BLaER1 treated with 17β-estradiol and CSF1 and Interleukin-3, amounts not matched to agents 10 nM and 100 nM (cell line): Measurements from ENCODE around the gene ZNF221.

Source experiments
- H3K27ac ChIP-seq, 11 experiments: shearing (Covaris generic); formaldehyde crosslinking; 2 replicates each; pipeline ENCODE4 v1.8.1; 2022
- H3K27me3 ChIP-seq, 11 experiments: shearing (Covaris generic); formaldehyde crosslinking; 2 replicates each; pipeline ENCODE4 v1.8.1; 2022
- H3K36me3 ChIP-seq, 11 experiments: shearing (Covaris generic); formaldehyde crosslinking; 2 replicates each; pipeline ENCODE4 v1.8.1; 2022
- H3K4me1 ChIP-seq, 10 experiments: shearing (Covaris generic); formaldehyde crosslinking; 2 replicates each; pipeline ENCODE4 v1.8.1; 2022
- H3K4me2 ChIP-seq, 11 experiments: shearing (Covaris generic); formaldehyde crosslinking; 2 replicates each; pipeline ENCODE4 v1.8.1; 2022
- H3K4me3 ChIP-seq, 10 experiments: shearing (Covaris generic); formaldehyde crosslinking; 2 replicates each; pipeline ENCODE4 v1.8.1; 2022
- H3K9ac ChIP-seq, 11 experiments: shearing (Covaris generic); formaldehyde crosslinking; 2 replicates each; pipeline ENCODE4 v1.8.1; 2022
- H3K9me3 ChIP-seq, 11 experiments: shearing (Covaris generic); formaldehyde crosslinking; replicated peaks in 1 of 11; 2 replicates each; pipeline ENCODE4 v1.8.1; 2022
- H4K20me1 ChIP-seq, 11 experiments: shearing (Covaris generic); formaldehyde crosslinking; 2 replicates each; pipeline ENCODE4 v1.8.1; 2022
- Cebpa-rat ChIP-seq, 11 experiments: shearing (Covaris generic); IDR thresholded peaks; 2 replicates each; pipeline ENCODE4 v1.8.1; 2022

Gene ZNF221

DNA sequence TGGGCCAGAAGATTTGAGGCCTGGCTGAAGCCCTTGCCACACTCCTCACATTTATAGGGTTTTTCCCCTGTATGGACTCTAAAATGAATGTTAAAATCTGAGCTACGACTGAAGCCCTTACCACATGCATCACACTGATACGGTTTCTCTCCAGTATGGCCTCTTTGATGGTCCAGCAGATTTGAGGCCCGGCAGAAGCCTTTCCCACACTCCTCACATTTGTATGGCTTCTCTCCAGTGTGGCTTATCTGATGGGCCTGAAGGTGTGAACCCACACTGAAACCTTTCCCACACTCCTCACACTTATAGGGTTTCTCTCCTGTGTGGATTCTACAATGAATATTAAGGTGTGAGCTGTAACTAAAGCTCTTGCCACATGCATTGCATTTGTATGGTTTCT lies 37.0 kb upstream of the ZNF221 start:
- no peak overlapping the region for H3K4me2 ChIP-seq
- H3K27ac ChIP-seq: no peak overlapping the region
- H3K4me1 ChIP-seq: no peaks in the 10 kb centered on the region
- TF ChIP-seq Cebpa-rat (IDR thresholded peaks at IDR 0.05): no peak
- H3K36me3 ChIP-seq: peaks cover 76 to 92% (median 81%) of the 10 kb centered on the region in 11 experiments
- H4K20me1 ChIP-seq: no peaks in the 10 kb centered on the region
- H3K4me3 ChIP-seq: peak overlapping the region; percentile 13 to 54 (median 35); a peak in 14 of 20 replicates
- H3K27me3 ChIP-seq: peaks cover 0 to 5% (median 0%) of the 10 kb centered on the region in 11 experiments; a peak in 1 of 22 replicates
- peaks cover 93 to 100% (median 98%) of the 10 kb centered on the region in 11 experiments for H3K9me3 ChIP-seq
- H3K9ac ChIP-seq: no peak overlapping the region

- no peaks in the 10 kb centered on the region for H3K4me1 ChIP-seq
- H3K4me2 ChIP-seq: no peak overlapping the region
- no peaks in the 10 kb centered on the region for H4K20me1 ChIP-seq
- H3K4me3 ChIP-seq: no peak overlapping the region
- no peaks in the 10 kb centered on the region for H3K27me3 ChIP-seq
- H3K9ac ChIP-seq: no peak overlapping the region
- peaks cover 0 to 37% (median 22%) of the 10 kb centered on the region in 11 experiments; a peak in 20 of 22 replicates for H3K9me3 ChIP-seq
- H3K36me3 ChIP-seq: peaks cover 95 to 100% (median 99%) of the 10 kb centered on the region in 11 experiments
- no peak for TF ChIP-seq Cebpa-rat (IDR thresholded peaks at IDR 0.05)
- no peak overlapping the region for H3K27ac ChIP-seq
These were observed 27.2 kb upstream of the ZNF221 start for GRCh38 chr19:43923875-43924274.

GRCh38 chr19:43928820-43929219 lies 22.2 kb upstream of the ZNF221 start:
- Histone ChIP-seq H3K27ac (no peak overlapping the region), H3K36me3 (peaks cover 93 to 97% (median 97%) of the 10 kb centered on the region in 11 experiments), H4K20me1 (no peaks in the 10 kb centered on the region), H3K27me3 (no peaks in the 10 kb centered on the region), H3K9me3 (peaks cover 0 to 15% (median 4%) of the 10 kb centered on the region in 11 experiments; a peak in 5 of 22 replicates), H3K4me3 (no peak overlapping the region), H3K9ac (no peak overlapping the region), H3K4me2 (no peak overlapping the region), H3K4me1 (peaks cover 1 to 11% (median 10%) of the 10 kb centered on the region in 10 experiments)
- no peak for TF ChIP-seq Cebpa-rat (IDR thresholded peaks at IDR 0.05)

GRCh38 chr19:43934055-43934984 lies 16.7 kb upstream of the ZNF221 start:
- Histone ChIP-seq H3K9me3 (peaks cover 4 to 32% (median 8%) of the 10 kb centered on the region in 11 experiments; a peak in 21 of 22 replicates), H3K4me1 (peaks cover 7 to 23% (median 19%) of the 10 kb centered on the region in 10 experiments), H3K27ac (peak overlapping the region; percentile 75 to 89 (median 85)), H3K4me3 (peak overlapping the region; percentile 68 to 88 (median 81)), H3K9ac (peak overlapping the region; percentile 85 to 91 (median 89)), H3K4me2 (peak overlapping the region; percentile 84 to 97 (median 94)), H4K20me1 (no peaks in the 10 kb centered on the region), H3K36me3 (peaks cover 38 to 42% (median 42%) of the 10 kb centered on the region in 11 experiments), H3K27me3 (no peaks in the 10 kb centered on the region)
- no peak for TF ChIP-seq Cebpa-rat (IDR thresholded peaks at IDR 0.05)

DNA sequence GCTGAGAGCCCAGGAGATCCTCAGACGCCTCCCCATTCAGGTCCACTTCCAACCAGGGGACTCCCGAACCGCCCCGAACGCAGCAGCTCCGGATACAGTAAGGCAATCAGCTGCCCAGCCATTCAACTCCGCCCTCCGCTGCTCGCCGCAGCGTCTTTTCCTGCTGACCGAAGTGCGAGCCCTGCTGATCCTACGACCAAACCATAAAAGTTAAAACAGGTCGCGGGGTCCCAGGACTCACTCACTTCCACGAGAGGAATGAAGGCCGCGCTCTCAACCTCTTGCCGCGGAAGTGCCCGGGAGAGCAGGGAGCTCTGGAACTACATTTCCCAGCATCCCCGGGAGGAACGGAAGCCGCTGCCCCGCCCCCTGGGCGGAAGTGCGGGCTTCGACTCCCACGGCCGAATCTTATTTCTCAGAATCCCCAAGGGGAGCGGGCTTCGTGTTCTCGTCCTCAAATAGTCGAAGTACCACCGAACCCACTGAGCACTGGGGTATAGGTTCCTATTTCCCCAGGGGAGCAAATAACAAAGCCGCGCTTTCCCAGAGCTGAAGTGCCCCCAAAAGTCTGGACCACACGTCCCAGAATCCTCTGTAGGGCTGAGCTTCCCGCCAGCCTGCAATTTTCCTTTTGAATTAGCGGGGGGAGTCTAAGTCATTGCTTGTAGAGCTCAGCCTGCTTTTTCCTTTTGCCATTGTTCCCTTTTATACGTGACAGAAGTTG lies 15.9 kb upstream of the ZNF221 start, which contains the start of gene ZNF45:
TSS of gene ZNF45 (minus strand) at position 298 of the 724 bp plus-strand sequence. CDS start 13,097 bp downstream, outside the sequence.
- Histone ChIP-seq H3K4me1 (peaks cover 7 to 23% (median 19%) of the 10 kb centered on the region in 10 experiments), H3K4me2 (peak within 1 kb of the TSS; percentile 84 to 97 (median 94)), H3K27me3 (no peaks in the 10 kb centered on the region), H3K36me3 (peaks cover 29 to 34% (median 33%) of the 10 kb centered on the region in 11 experiments), H3K27ac (peak within 1 kb of the TSS; percentile 75 to 89 (median 85)), H3K9me3 (peaks cover 12 to 38% (median 16%) of the 10 kb centered on the region in 11 experiments; a peak in 21 of 22 replicates), H3K4me3 (peak within 1 kb of the TSS; percentile 68 to 88 (median 81)), H3K9ac (peak within 1 kb of the TSS; percentile 85 to 91 (median 89)), H4K20me1 (no peaks in the 10 kb centered on the region)
- TF ChIP-seq Cebpa-rat (IDR thresholded peaks at IDR 0.05): no peak

DNA sequence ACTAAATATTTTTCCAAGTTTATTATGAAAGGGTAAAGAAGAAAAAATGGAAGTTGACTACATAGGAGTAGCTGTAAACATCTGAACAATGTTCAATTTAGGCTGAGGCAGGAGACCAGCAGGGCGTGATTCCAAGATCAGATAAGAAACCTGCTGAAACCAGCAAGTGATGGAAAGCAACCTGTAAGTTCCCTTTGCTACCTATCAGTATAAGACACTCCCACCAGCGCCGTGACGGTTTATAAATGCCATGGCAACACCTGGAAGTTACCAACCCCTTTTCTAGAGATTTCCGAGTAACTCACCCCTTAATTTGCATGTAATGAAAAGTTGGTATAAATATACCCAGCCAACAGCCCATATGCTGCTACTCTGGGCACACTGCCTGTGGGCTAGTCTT lies 14.8 kb upstream of the ZNF221 start:
- Histone ChIP-seq H4K20me1 (no peaks in the 10 kb centered on the region), H3K4me2 (peak overlapping the region in 4 of 11 experiments; percentile 86 to 97 (median 94); a peak in 5 of 22 replicates), H3K36me3 (peaks cover 19 to 23% (median 23%) of the 10 kb centered on the region in 11 experiments), H3K4me1 (peaks cover 7 to 23% (median 19%) of the 10 kb centered on the region in 10 experiments), H3K4me3 (no peak overlapping the region), H3K27me3 (no peaks in the 10 kb centered on the region), H3K27ac (no peak overlapping the region), H3K9me3 (peaks cover 19 to 45% (median 23%) of the 10 kb centered on the region in 11 experiments), H3K9ac (no peak overlapping the region)
- TF ChIP-seq Cebpa-rat (IDR thresholded peaks at IDR 0.05): no peak

DNA sequence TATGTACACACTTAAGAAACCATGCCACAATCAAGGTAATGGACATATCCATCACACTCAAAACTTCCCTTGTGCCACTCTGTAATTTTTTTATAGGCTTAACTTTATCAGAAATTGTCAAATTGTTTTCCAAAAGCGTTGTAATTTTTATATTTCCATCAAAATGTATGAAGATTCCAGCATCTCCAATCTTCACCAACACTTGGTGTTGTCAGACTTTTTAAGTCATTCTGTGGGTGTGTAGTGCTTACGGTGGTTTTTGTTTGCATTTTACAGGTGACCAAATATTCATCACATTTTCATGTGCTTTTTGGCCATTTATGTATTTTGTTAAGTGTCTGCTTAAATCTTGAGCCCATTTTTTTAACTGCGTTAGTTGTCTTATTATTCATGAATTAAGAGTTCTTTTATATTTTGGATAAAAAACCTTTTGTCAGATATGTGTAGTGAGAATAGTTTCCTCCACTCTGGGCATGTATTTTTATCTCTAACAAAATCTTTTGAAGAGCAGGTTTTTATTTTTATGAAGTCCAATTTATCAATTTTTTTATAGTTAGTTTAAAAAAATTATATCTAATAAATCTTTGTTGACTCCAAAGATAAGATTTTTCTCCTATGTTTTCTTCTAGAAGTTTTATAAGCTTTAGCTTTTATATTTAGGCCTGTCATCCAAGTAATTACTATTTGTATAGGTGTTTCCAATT lies 11.3 kb upstream of the ZNF221 start:
- H3K27ac ChIP-seq: no peak overlapping the region
- no peaks in the 10 kb centered on the region for H3K27me3 ChIP-seq
- no peaks in the 10 kb centered on the region for H4K20me1 ChIP-seq
- H3K9ac ChIP-seq: no peak overlapping the region
- H3K4me2 ChIP-seq: no peak overlapping the region
- H3K9me3 ChIP-seq: peaks cover 19 to 38% (median 23%) of the 10 kb centered on the region in 11 experiments
- no peaks in the 10 kb centered on the region for H3K36me3 ChIP-seq
- H3K4me1 ChIP-seq: peaks cover 0 to 6% (median 4%) of the 10 kb centered on the region in 10 experiments; a peak in 7 of 20 replicates
- H3K4me3 ChIP-seq: no peak overlapping the region
- TF ChIP-seq Cebpa-rat (IDR thresholded peaks at IDR 0.05): no peak

- Histone ChIP-seq H3K27ac (no peak overlapping the region), H3K36me3 (no peaks in the 10 kb centered on the region), H3K9me3 (peaks cover 19 to 48% (median 28%) of the 10 kb centered on the region in 11 experiments), H3K4me1 (peaks cover 0 to 4% (median 1%) of the 10 kb centered on the region in 10 experiments; a peak in 7 of 20 replicates), H3K4me2 (no peak overlapping the region), H3K4me3 (no peak overlapping the region), H3K27me3 (no peaks in the 10 kb centered on the region), H4K20me1 (no peaks in the 10 kb centered on the region), H3K9ac (no peak overlapping the region)
- TF ChIP-seq Cebpa-rat (IDR thresholded peaks at IDR 0.05): no peak
These were observed 10.3 kb upstream of the ZNF221 start for GRCh38 chr19:43940719-43941118.
